GM13976 (cell line): ENCODE results near the gene CAPN8.

Source experiments
- DNase-seq: peaks from one replicate; pipeline ENCODE4 v3.0.0; 2012; ENCODE audit warnings: low spot score
- CTCF ChIP-seq: IDR thresholded peaks from 2 replicates; pipeline ENCODE4 v1.5.1; 2012; ENCODE audit warnings: borderline replicate concordance, mild to moderate bottlenecking; ENCODE audit not compliant: insufficient read depth; ENCODE audit errors: extremely low read depth, missing control alignments, control extremely low read depth
- in situ Hi-C: fragments of 300-500 bp; cut with MboI; formaldehyde crosslinking; loops from one replicate; pipeline ENCODE4 v1.12.0; 2022; ENCODE audit warnings: low sequenced_read_pairs, mixed read lengths, inconsistent platforms; ENCODE audit not compliant: unreplicated experiment

Gene CAPN8

GRCh38 chr1:223702735-223703667, 37.5 kb upstream of the CAPN8 start:
- TF ChIP-seq CTCF: no peak
- DNase-seq: no peak
- in situ Hi-C loops: no loop called here

DNA sequence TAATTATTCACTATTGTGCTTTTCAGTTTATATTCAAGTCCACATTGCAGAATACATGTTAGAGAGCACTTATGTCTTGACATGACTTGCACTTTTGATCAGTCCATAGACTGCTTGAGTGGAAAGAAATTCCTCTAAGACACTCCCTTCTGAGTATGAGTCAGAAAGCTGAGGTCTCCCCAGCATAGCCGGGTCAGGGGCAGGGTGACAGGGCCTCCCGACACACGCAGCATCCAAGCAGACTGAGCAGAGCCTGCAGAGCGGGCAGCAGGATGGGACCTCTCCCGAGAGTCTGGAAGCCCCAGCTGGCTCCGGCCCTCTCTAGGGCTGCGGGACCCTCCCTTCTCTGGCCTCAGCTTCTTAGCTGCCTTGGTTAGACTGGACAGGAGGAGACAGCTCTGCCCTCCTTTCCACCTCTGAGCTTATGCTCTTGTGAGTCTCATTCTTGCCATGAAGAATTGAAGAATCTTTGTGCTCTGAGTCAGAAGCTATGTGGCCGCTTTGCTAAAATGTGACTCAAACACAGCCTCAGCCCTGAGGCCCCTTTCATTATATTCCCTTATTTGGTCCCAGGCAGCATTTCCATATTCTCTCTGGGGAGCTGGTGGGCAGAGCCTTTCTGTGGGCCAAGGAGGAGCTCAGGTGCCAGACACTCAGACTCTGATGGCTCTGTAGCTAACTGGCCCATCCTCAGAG, 35.6 kb upstream of the CAPN8 start:
- no peak for DNase-seq
- in situ Hi-C loops: no loop called here
- no peak for TF ChIP-seq CTCF

- DNase-seq: no peak
- in situ Hi-C loops: no loop called here
- no peak for TF ChIP-seq CTCF
These were observed 35.0 kb upstream of the CAPN8 start for GRCh38 chr1:223700388-223700918.

DNA sequence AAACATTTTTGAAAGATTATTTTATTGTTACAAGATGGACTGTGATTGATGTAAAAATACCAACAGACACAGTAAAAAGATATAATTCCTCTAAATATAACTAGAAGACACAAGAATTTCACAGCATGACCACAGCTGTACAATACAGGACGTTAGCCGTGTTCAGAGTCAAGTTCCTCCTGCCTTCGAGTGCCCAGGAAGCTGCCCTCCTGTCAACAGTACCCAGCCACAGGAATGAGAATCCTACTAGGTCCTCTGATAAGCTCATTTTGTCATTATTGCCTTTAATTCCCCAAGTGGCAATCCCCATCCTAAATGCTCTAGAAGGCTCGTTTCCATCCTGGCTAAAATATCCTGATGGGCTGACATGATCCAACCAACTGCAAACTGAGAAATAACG, 30.4 kb upstream of the CAPN8 start:
- DNase-seq: no peak
- in situ Hi-C loops: loop anchor here (5.0 kb wide), 1 partner anchor 51 kb away; no protein-coding TSS in a partner anchor
- TF ChIP-seq CTCF: no peak

- DNase-seq: no peak
- TF ChIP-seq CTCF: no peak
- in situ Hi-C loops: loop anchor here (5.0 kb wide), 1 partner anchor 52 kb away; no protein-coding TSS in a partner anchor
These were observed 29.6 kb upstream of the CAPN8 start for GRCh38 chr1:223695014-223695548.

DNA sequence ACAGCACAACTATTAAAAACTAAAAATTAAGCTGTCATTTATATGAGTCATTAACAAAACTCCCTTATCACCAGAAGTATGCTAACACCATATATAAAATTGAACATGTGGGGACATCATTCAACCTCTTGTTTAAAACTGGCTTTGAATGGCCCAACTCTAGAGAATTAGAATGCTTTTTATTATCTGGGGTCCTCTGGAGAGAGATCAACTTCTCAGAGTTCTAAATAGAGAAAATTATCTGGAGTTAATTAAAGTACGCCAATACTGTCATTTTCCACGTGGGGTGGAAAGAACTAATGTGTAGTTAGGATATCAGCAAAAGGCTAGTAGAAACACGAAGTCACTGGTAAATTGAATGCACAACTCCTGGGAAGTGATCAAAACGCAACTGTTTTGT, 25.6 kb upstream of the CAPN8 start:
- no peak for TF ChIP-seq CTCF
- no peak for DNase-seq
- in situ Hi-C loops: no loop called here
